GM19239 (cell line): Measurements from ENCODE around the gene ZNF516.
A peak's percentile ranks its signal among the peaks of the same experiment; 100 is the strongest.

Experiments
- DNase-seq: peaks from one replicate; pipeline ENCODE4 v3.0.0; 2011; ENCODE audit warnings: low spot score; ENCODE audit not compliant: insufficient read length
- FAIRE-seq: peaks from 2 replicates; lab custom pipeline; 2011; peaks lifted over from hg19 to GRCh38; lab: Jason Lieb, UNC

Gene ZNF516

DNA sequence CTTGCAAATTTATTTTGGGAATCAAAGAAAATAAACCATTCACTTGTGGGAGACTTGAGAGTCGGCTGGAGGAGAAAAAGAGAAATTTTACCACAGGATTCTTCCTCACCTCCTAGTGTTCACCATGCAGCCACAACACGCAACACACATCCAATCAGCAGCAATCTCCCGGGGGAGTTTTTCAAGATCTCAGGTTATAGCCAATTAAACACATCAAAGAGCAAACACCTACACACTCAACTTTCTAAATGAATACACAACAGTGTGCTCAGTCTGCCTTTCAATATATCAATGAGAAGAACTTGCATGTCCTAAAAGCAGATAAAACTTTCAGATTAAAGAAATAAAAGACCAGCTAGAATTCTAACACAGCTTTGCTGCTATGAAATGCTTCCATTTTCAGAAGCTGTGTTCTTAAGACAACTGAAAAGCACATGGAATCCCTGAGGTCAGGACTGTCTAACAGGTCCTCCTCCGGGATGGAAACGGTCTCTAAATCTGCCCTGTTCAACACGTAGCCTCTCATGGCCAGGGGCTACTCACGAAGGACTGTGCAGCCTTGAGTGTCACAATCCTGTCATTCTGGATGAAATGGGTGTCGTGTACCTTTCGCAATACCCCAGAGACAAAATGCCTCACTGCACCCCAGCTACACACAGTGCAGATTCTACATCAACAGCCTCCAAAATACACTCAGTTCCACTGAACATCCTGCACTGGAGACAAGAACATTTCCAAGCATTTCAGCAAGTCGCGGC, 84.2 kb downstream of the ZNF516 start:
- DNase-seq, result no peak
- peak; percentile 33 for FAIRE-seq

DNA sequence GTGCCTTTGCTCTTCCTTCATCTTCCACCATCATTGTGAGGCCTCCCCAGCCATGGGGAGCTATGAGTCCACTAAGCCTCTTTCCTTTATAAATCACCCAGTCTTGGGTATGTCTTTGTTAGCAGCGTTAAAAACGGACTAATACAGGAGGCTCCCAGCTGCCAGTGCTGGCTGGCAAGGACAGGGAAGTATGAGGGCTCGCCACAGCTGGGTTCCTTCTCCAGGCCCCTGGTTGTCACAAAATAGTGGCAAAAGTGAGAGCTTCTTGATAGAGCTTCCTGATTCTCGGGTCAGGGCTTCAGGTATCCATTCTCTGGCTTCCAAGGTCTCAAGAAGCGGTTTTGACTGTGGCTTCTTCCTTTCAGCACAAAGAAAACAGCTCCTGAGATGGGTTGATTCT, 85.0 kb downstream of the ZNF516 start:
- DNase-seq (no peak), FAIRE-seq (no peak)

- FAIRE-seq (no peak), DNase-seq (no peak)
These were observed 86.5 kb downstream of the ZNF516 start for GRCh38 chr18:76408480-76409067.

DNA sequence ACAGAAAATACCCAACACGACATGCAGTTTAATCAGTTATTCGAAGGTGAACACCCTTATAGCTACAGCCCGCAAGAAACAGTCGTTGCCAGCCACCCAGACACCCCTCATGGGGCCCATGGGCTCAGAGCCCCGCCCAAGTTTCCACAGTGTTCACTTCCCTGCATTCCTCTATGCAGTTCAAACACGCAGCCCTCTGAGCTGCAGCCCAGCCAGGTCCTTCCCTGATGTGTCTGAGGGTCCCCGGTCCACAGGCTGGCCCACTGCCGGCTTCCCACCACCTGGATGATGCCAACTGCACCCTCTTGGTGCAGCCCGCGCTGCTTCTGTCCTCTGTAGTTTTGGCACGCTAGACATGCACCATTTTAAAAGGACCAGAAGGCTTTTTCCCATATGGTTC, 87.4 kb downstream of the ZNF516 start:
- DNase-seq (no peak), FAIRE-seq (no peak)

- FAIRE-seq (no peak), DNase-seq (no peak)
These were observed 88.3 kb downstream of the ZNF516 start for GRCh38 chr18:76406791-76407190.

DNA sequence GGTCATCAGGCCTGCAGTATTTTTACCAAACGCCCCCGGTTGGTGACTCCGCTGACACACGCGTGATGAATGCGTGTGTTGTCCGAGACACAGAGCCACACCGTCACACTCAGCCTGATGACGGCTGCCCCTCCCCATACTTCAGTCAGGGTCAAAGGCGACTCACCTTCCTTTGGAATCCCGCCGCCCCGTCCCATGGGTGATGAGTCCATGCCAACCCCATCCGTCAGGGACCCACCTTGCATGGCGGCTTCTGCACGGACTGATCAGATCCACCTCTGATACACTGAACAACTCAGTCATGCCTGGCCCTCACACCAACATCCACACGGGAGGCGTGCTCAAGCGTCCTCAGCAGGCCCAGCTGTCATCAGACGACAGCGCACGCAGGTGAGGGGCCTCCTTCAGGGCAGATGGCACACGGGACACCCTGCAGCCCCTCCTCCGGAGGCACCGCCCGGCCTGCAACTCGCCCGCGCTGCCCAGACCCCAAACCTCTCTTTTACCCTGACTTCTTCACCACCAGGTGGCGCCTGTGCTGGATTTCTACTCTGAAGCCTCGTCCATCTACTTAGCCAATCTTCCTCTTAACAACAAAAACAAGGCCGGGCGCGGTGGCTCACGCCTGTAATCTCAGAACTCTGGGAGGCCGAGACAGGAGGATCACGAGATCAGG, 89.2 kb downstream of the ZNF516 start:
- FAIRE-seq, result peak; percentile 55
- peak; percentile 44 for DNase-seq

DNA sequence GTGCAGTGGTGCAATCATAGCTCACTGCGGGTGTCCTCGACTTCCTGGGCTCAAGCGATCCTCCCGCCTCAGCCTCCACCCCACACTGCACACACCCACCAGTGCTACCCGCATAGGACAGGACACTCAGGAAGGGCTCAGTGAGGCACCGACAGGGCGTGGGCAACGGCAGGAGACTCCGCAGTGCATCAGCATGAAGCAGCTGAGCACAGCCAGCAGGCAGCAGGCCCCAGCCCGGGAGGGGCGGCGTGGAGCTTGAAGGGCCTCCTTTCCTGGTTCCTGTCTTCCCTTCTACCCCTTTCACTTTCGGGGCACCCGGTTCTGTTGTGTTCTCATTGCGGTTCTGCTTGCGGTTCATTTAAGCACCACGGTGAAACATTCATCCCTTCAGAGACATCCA, 89.8 kb downstream of the ZNF516 start:
- no peak for FAIRE-seq
- no peak for DNase-seq

- no peak for FAIRE-seq
- DNase-seq, result no peak
These were observed 90.7 kb downstream of the ZNF516 start for GRCh38 chr18:76404345-76404831.

DNA sequence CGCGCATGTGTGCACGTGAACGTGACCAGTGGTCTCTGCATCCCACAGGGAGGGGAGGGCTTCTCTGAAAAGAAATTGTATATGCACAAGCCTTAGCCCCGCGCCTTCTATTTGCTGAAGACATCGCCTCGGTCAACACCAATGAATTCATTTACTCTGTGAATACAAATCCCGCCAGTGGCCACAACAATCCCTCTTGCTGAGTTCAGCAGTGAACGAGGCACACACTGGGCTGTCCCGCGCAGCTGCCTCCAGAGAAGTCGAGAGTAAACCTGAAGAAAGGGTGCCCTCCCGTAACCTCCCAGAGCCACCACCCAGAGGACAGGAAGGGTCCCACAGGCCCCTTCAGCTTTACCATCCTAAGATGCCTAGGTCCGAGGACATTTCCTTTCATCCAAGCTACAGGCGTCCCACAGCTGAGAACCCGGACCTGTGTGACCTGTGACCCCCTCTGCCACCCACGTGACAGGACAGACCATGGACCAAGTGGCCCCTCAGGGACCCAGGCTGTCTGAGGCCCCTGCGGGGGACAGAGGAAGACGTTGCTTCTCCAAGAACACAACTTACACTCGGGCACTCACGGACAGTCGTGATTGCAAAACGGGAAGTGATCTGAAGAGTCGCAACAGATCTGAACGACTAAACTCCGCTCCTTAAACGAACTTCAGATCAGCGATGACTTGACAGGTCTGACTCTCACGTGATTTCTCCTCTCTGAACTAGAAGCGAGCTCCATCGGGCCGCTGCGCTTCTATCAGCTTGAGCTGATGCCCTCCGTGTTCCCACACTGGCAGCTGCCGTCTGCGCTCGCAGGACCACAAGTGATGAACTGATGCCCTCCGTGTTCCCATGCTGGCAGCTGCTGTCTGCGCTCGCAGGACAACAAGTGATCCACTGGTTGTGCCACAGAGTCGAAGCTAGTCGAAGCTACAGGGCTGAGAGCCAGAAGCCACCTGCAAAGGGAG, 92.7 kb downstream of the ZNF516 start:
- FAIRE-seq, result no peak

DNA sequence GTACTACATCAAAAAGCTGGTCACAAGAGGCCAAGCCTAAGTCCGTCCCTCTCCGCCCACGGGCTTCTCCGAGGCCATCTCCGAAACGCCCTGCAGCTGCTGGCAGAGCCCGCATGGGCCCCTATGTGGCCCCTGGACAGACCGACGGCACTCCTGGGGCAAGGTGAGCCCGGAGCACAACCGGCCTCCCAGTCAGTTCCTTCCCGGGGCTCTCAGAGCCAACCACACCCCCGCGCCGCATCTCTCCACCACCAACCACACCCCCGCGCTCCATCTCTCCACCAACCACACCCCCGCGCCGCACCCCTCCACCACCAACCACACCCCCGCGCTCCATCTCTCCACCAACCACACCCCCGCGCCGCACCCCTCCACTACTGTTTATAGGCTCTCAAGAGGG, 93.5 kb downstream of the ZNF516 start:
- DNase-seq (no peak), FAIRE-seq (no peak)

More for the DNA sequence above, 92.7 kb downstream of the ZNF516 start:
- no peak for DNase-seq

- DNase-seq (no peak), FAIRE-seq (peak; percentile 4)
These were observed 95.2 kb downstream of the ZNF516 start for GRCh38 chr18:76399613-76400391.

GRCh38 chr18:76398896-76399612, 96.0 kb downstream of the ZNF516 start:
- FAIRE-seq (peak; percentile 73), DNase-seq (peak; percentile 95)

GRCh38 chr18:76398295-76398694, 96.7 kb downstream of the ZNF516 start:
- DNase-seq (no peak), FAIRE-seq (no peak)

DNA sequence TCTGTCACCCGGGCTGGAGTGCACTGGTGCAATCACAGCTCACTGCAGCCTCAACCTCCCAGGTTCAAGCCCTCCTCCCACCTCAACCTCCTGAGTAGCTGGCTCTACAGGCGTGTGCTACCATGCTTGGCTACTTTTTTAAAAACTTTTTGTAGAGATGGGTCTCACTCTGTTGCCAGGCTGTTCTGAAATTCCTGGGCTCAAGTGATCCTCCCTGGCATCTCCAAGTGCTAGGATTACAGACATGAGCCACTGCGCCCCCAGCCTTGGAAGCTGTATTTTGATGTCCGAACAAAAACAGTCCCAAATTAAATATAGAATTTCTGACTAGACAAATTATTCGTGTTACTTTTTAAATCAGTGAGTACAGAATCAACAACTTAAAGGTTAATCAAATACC, 97.4 kb downstream of the ZNF516 start:
- FAIRE-seq (no peak), DNase-seq (no peak)

DNA sequence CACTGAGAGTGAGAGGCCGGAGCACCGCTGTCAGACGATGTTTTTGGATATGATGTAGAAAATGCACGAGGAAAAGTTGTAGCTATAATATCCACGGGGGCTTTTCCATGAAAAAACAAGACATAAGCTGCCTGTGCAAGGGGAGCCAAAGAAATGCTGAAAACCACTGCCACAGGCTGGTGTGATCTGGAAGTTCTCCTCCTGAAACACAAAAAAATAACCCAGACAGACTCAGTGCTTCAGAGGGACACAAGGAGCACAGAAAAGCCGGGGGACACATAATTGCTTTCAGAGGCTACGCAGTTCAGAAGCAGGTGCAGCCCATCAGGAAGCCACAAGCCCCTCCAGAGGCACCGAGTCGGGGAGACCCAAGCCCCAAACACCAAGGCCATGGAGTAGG, 98.2 kb downstream of the ZNF516 start:
- DNase-seq, result no peak
- FAIRE-seq, result no peak

- DNase-seq, result no peak
- no peak for FAIRE-seq
These were observed 99.4 kb downstream of the ZNF516 start for GRCh38 chr18:76395609-76396008.

- DNase-seq (no peak), FAIRE-seq (no peak)
These were observed 100.1 kb downstream of the ZNF516 start for GRCh38 chr18:76394780-76395476.

- DNase-seq, result no peak
- no peak for FAIRE-seq
These were observed 102.7 kb downstream of the ZNF516 start for GRCh38 chr18:76392349-76392748.
